ENCODE results near the gene NSMCE1.

Gene NSMCE1

DNA sequence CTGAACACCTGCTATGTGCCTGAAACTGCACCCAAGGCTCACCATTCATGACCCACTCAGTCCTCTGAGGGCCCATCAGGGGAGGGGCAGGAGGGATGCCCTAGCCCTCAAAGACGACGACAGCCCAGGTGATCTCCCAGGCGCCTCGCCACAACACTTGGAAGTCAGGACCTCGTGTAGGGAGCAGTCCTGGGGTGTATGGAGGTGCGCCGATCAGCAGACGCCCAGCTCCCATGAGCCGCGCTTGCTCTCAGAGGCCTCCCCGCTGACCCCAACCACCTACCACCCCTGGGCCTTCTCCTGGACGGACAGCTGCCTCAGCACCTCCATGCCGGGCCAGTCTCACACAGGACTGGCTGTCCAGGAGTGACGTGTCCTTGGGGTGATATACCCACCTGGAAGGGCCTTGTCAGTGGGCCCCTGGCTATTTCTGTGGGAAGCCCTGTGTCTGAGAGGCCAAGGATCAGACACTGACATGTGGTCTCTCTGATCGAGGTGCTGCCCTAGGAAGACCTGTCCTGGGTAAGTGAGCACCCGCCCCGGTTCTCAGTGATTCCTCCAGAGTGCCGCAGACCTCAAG is 38.6 kb downstream of the NSMCE1 start:
- DNase-seq (ENCODE audit: low spot score), result no peak

- DNase-seq (ENCODE audit: low spot score), result no peak
Observed at GRCh38 chr16:27228621-27229501, 39.7 kb downstream of the NSMCE1 start.

GRCh38 chr16:27228045-27228444 is 40.5 kb downstream of the NSMCE1 start:
- DNase-seq (ENCODE audit: low spot score), result no peak

GRCh38 chr16:27226976-27227705 is 41.4 kb downstream of the NSMCE1 start:
- DNase-seq (ENCODE audit: low spot score), result no peak

- no peak for DNase-seq (ENCODE audit: low spot score)
Observed at GRCh38 chr16:27226476-27226875, 42.1 kb downstream of the NSMCE1 start.

GRCh38 chr16:27225536-27226360 is 42.8 kb downstream of the NSMCE1 start:
- DNase-seq (ENCODE audit: low spot score), result no peak

- DNase-seq (ENCODE audit: low spot score), result no peak
Observed at GRCh38 chr16:27224741-27225300, 43.8 kb downstream of the NSMCE1 start.

DNA sequence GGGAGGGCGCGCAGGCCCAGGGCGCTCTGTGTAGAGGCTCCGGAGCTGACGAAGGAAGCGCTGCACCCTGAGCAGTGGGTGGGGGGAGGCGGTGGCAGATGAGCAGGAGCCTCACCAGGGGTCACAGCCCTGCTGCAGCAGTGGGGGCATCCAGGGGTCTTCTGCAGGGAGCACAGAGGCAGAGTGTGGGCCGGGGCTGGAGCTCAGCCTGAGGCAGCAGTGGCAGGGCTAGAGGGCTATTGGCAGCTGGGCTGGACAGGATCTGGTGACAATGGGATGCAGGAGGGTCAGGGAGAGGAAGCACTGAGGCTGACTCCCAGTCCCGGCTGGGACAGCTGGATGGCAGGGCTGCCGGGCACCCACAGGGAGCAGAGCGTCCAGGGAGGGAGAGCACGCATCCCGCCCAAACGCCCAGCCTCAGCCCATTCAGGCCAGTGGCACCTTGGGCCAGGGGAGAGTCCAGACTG is 44.3 kb downstream of the NSMCE1 start:
- no peak for DNase-seq (ENCODE audit: low spot score)

DNA sequence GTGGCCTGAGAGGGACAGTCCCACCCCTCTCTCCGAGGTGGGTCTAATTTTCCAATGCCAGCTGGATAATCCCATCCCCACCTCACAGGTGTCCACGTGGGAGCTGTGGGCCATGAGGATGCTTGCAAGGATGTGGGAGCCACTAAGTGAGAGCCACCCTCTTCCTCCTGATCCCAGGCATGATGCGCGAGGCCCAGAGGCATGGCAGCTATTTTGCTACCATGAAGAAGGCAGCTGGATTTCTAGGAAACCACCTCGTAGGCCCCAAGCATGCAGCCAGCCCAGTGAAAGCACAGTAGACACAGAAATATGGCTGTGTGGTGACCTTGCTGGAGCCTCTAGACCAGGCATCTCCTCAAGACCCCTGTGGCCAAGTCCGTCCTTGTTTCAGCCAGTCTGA is 44.9 kb downstream of the NSMCE1 start:
- no peak for DNase-seq (ENCODE audit: low spot score)

- DNase-seq (ENCODE audit: low spot score), result no peak
Observed at GRCh38 chr16:27223226-27223610, 45.4 kb downstream of the NSMCE1 start.

GRCh38 chr16:27222249-27223225 is 46.0 kb downstream of the NSMCE1 start:
- peak; percentile 80 for DNase-seq (ENCODE audit: low spot score)

GRCh38 chr16:27221576-27222248 is 46.9 kb downstream of the NSMCE1 start:
- DNase-seq (ENCODE audit: low spot score), result no peak

DNA sequence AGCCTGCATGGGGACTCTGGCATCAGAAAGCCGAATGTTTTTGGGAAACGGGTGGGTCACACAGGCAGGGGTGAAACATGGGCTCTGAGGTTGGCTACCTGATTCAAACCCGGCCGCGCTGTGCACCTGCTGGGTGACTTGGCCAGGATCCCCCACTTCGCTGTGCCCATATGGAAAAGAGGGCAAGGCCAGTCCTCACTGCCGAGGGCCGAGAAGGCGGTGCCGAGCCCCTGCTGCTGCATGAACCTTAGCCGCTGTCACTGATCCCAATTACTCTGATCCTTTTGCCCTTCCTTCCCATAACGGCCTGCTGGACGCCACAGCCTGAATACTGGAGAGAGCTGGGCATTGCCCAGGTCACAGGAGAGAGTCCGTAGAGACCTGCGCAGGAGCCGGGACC is 47.6 kb downstream of the NSMCE1 start:
- DNase-seq (ENCODE audit: low spot score), result no peak

DNA sequence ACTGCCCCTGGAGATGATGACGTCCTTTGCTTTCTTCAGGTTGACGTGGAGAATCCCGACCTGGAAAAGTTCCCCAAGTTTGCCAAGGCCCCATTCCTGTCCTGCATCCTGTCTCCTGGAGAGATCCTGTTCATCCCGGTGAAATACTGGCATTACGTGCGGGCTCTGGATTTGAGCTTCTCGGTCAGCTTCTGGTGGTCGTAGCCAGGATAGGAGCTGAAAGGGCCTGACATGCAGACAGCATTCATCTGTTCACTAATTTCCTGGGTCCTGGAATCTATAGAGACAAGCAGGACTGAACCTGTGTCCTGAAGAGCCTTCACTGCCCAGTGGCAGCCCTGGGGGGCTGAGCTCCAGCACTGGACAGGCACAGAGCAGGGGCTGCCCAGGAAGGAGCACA is 48.0 kb downstream of the NSMCE1 start:
- no peak for DNase-seq (ENCODE audit: low spot score)

- no peak for DNase-seq (ENCODE audit: low spot score)
Observed at GRCh38 chr16:27220120-27220519, 48.5 kb downstream of the NSMCE1 start.

GRCh38 chr16:27219161-27219560 is 49.4 kb downstream of the NSMCE1 start:
- DNase-seq (ENCODE audit: low spot score), result no peak

GRCh38 chr16:27218756-27219155 is 49.8 kb downstream of the NSMCE1 start:
- no peak for DNase-seq (ENCODE audit: low spot score)

- peak; percentile 33 for DNase-seq (ENCODE audit: low spot score)
Observed at GRCh38 chr16:27217256-27217655, 51.3 kb downstream of the NSMCE1 start.

- DNase-seq (ENCODE audit: low spot score), result no peak
Observed at GRCh38 chr16:27216297-27216885, 52.2 kb downstream of the NSMCE1 start.

All from GM03348 (cell line).